ENCODE measurements around the gene SLX9.

The SLX9 gene

GRCh38 chr21:44991538-44992483 lies 52.0 kb downstream of the SLX9 start:
- no peak for DNase-seq (ENCODE audit: low spot score)

DNA sequence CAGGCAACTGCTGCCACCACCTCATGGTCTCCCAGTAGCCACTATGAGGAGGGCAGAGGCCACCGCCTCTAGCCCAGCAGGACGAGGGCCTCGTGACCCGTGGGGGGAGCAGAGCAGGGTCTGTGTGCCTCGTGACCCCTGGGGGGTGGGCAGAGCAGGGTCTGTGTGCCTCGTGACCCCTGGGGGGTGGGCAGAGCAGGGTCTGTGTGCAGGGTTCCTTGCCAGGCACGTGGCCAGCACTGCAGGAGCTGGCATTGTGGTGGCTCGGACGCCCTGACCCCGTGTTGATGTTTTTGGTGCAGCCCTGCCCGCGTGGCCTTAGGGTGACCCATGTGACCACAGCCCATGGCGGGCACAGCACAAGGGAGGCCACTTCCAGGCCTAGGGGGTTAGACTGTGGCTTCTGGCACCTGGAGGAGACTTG lies 52.8 kb downstream of the SLX9 start:
- DNase-seq (ENCODE audit: low spot score) = no peak

DNA sequence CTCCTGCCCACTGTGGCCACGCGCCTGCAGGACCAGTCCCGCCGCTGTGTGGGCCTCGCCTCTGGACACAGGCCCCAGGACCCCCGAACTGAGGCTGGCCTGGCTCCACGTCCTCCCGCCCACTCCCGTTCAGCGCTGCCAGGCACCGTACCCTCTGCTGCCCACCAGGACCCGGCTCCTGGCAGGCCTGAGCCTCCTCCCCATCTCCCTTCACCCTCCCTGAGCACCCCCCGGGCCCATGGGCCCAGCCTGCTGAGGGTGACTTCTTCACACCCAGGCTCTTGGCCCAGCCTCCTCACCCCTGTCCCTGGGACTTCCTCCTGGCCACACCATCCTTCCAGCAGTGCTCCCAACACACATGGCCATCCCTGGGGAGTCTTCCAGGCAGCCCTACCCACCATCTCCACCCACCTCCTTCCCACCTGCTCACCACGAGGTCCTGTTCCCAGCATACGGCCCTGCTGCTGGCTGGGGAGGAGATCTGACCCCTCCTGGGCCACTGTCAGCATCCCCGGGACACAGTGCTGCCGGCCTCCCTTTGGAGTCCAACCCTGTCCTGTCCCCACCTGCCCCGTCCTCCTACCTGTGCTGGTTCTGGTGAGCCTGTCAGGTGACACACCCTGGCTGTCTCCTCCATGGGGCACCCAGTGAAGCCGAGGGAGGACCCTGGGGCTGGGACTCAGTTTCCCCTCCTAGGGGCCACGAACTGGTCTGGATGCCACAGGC lies 53.7 kb downstream of the SLX9 start:
- no peak for DNase-seq (ENCODE audit: low spot score)

GRCh38 chr21:44994047-44994694 lies 54.3 kb downstream of the SLX9 start:
- DNase-seq (ENCODE audit: low spot score) = no peak

DNA sequence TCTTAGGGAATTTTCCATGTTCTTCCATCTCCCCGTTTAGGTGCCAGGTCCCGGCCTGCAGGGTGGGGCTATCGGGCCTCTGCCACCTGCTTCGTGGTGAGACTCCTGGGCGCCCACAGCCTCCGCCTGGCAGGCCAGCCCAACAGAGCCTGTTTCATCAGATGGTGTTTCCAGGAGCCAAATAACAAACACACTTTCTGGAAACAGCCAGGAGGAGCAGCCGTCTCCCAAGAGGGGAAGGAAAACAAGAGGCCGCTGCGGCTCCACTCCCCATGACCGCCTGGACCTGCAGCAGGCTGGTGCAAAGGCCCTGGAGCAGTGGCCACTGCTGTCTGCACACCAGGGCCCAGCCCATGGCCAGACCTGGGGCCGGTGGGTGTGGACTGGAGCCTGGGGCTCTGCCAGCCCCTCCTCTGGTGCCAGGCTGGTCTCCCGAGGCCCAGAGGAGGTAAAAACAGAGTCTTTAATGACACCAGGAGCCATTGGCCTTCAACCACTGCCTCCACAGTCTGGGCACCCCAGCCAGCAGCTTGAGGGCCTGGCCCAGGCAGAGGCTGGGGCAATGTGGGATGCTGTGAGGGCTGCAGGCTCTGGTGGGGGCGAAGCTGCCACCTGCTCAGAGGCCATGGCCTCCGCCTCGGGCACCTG lies 55.0 kb downstream of the SLX9 start:
- DNase-seq (ENCODE audit: low spot score) = no peak

- DNase-seq (ENCODE audit: low spot score) = peak; percentile 29
Observed at GRCh38 chr21:44995343-44995941, 55.6 kb downstream of the SLX9 start.

DNA sequence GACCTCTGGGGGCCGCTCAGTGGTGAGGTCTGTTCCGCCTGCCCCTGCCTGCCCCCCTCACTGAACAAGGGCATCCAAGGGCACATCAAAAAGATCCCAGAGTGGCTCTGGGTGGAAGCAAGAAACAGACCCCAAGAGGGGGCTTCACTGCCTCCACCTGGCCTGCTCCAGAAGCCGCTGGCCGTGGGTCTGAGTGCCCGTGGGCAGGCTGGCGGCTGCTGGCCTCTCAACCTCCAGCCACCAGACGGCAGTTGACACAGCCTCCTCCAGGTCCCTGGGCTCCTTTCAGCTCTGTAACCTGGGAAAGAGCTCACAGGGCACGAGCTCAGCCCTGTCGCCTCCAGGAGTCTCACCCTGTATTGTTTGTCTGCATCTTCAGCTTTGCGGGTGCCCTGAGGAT lies 56.3 kb downstream of the SLX9 start:
- no peak for DNase-seq (ENCODE audit: low spot score)

GRCh38 chr21:44996501-44996921 lies 56.7 kb downstream of the SLX9 start:
- DNase-seq (ENCODE audit: low spot score) = no peak

DNA sequence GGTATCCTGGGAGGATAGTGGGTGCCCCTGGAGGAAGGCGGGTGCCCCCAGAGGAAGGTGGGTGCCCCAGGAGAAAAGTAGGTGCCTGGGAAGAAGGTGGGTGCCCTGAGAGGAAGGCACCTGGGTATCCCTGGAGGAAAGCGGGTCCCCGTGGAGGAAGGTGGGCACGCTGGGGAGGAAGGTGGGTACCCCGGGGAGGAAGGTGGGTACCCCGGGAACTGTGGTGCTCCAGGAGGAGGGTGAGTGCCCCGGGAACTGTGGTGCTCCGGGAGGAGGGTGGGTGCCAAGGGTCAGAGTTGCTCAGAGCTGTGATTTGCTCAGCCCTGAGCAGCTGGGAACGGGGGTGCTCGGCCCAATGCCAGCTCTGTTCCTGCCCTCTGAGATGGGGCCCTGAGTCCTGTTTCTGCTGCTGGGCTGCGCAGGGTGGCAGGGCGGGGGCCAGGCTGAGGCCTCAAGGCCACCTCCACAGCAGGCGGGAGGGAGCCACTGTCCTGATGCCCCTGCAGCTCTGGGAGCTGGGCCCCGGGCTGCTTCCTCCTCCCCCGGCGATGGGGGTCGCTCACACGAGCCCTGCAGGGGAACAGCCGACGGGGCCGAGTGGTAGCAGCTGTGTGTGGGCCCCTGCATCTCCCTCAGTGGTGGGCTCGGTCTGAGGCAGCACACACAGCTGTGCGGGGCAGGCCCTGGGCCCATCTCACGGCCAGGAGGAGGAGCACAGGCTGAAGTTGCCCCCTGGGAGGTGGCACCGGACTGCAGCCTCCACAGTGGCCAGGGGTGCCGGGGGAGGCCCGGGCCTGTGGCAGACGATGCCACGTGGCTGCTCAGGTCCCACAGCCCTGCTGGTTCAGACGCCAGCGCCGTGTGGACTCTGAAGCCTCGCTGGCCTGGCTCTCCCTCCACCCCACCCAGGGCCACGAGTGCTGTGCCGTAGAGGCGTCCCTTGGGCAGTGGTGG lies 57.4 kb downstream of the SLX9 start:
- no peak for DNase-seq (ENCODE audit: low spot score)

DNA sequence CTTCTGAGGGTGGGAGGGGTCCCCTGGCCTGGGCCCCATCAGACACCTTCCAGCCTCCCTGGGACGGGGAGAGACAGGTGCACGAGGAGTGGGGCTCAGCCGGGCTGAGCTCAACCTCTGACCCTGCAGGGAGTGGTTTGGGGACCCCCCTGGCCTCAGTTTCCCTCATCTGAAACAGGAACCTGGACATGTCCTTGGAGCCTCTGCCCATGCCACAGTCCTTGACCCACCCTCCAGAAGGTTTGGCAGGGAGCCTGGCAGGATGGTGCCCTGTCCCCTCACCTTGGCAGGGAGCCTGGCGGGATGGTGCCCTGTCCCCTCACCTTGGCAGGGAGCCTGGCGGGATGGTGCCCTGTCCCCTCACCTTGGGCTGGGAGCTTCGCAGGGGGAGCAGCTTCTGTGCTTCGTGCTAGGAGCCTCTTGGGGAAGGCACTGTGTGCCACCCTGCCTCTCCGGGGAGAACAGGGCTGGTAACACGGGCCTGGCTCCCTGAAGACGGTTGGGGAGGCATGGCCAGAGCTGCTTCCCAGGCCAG lies 58.3 kb downstream of the SLX9 start:
- no peak for DNase-seq (ENCODE audit: low spot score)

DNA sequence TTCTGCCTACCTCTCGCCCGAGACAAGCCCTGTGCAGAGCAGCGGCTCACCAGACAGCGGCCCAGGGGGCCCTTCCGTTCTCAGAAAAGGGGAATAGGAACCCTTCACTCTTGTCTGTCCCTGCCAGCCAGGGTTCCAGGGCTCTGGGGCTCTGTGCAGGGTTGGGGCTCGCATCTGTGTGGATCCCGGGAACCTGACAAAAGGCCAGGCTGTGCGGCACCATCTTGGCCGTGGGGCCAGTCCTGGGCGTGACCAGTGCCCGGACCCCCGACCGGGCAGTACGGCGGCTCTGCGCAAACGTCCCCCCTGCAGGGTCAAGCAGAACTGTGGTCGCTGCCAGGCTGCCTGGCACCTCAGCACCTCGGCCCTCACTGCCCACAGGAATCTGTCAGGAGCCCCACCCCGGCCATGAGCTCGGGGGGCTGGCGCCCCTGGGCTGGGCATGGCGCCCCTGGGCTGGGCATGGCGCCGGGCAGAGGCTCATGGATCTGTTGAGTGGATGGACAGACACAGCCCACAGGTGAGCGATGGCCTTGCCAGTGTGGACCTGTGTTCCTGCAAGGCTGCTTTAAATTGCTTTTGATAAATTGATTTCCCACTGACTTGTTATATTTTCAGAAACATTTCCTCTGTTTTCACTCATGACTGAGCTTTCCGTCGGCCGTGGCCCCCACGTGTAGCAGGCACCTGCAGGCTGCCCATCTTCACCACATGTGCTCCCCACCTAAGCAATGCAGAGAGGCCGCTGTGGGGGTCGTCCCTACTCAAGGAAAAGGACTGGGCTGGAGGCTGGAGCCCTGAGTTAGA lies 59.0 kb downstream of the SLX9 start:
- no peak for DNase-seq (ENCODE audit: low spot score)

DNA sequence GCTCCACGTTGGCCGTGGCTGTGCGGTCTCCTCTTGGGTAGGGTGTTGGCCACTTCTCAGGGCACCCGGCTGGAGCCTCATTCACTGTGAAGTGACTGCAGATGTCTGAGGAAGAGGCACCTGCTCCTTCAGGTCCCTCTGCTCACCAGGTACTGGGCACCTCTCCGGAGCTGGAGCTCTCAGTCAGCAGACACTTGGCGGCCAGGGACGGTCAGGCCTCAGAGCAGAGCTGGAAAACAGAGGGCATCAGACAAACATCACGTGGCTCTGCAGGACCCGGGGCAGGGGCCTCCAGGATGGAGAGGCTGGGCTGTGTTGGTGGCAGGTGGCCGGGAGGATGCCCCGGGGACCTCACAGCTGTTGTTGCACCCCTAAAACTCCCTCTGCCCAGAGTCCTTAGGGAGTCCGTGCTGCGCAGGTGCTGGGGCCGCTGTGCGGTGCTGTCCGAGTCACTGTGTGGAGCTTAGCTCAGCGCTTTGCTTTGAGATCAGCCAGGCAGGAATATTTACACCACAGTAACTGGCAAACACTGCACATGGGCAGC lies 59.7 kb downstream of the SLX9 start:
- no peak for DNase-seq (ENCODE audit: low spot score)

- no peak for DNase-seq (ENCODE audit: low spot score)
Observed at GRCh38 chr21:44999972-45000636, 60.3 kb downstream of the SLX9 start.

GRCh38 chr21:45000637-45001133 lies 60.9 kb downstream of the SLX9 start:
- no peak for DNase-seq (ENCODE audit: low spot score)

- peak; percentile 21 for DNase-seq (ENCODE audit: low spot score)
Observed at GRCh38 chr21:45001134-45002095, 61.6 kb downstream of the SLX9 start.

GRCh38 chr21:45002381-45003204 lies 62.8 kb downstream of the SLX9 start:
- DNase-seq (ENCODE audit: low spot score) = no peak

Measured in pons (tissue), 1 donor.